ENCODE measurements around the gene MED28.

DNA sequence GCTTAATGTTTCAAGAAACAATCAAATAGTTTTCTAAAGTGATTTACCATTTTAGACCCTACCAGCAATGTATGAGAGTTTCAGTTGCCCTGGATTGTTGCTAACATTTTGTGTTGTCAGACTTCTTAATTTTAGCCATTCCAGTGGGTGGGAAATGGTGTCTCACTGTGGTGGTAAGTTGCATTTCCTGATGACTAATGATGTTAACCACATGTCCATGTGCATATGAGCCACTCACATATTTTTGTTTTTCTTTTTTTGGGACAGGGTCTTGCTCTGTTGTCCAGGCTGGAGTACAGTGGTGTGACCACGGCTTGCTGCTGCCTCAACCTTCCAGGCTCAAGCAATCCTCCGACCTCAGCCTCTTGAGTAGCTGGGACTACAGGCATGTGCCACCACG lies 48.3 kb downstream of the MED28 start:
- no peak for TF ChIP-seq POLR2A (IDR thresholded peaks at IDR 0.05)
- TF ChIP-seq, protein P1, sequence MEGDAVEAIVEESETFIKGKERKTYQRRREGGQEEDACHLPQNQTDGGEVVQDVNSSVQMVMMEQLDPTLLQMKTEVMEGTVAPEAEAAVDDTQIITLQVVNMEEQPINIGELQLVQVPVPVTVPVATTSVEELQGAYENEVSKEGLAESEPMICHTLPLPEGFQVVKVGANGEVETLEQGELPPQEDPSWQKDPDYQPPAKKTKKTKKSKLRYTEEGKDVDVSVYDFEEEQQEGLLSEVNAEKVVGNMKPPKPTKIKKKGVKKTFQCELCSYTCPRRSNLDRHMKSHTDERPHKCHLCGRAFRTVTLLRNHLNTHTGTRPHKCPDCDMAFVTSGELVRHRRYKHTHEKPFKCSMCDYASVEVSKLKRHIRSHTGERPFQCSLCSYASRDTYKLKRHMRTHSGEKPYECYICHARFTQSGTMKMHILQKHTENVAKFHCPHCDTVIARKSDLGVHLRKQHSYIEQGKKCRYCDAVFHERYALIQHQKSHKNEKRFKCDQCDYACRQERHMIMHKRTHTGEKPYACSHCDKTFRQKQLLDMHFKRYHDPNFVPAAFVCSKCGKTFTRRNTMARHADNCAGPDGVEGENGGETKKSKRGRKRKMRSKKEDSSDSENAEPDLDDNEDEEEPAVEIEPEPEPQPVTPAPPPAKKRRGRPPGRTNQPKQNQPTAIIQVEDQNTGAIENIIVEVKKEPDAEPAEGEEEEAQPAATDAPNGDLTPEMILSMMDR (IDR thresholded peaks at IDR 0.05), result no peak
